GM12873 (cell line): ENCODE measurements around the gene CASKIN1.
A peak's percentile ranks its signal among the peaks of the same experiment; 100 is the strongest.

Experiments
- CTCF ChIP-seq: IDR thresholded peaks from 2 replicates; pipeline ENCODE4 v1.5.1; 2012; ENCODE audit warnings: low read depth, mild to moderate bottlenecking, moderate library complexity, low read length, control low read depth; ENCODE audit not compliant: insufficient read depth; ENCODE audit errors: missing control alignments

The CASKIN1 gene

DNA sequence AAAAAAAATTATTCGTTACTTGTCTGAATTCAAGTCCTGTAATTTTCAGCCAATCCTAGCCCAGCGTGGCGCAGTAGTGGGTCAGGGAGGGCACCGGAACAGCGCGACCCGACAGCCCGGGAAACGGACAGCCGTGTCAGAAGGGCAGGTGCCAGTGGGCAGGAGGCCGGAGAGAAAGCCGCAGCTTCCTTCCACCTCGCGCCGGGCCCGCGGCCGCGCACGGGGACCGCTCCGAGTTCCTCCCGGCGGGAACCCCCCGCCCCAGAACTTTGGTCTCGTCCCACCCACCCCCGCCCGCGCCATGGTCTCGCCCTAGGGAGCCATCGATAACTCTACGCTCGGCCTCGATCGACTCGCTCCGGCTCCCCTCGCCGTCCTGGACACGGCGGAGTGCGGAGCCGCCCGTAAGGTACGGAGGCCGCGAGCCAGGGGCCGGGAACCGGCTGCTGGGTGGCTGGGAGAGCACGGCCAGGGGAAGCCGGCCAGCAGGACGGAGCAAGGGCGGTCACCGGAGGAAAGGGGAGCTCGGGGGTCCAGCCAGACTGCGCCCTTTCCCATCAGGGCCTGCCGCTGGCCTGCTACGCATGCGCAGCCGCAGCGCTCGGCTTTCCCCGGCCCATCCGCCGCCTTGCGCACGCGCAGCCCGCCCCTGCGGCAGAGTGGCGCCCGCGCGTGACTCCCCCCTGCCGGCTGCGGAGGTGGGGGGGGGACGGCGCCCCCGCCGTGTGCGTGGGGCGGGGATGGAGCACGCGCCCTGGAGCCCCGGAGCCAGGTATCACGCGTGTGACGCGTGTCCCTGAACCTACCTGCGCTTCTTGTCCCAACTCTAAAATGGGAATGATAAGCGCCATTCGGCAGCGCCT is 8.9 kb upstream of the CASKIN1 start, which contains the start of gene MLST8:
TSS of gene MLST8 (plus strand) at position 351 of the 863 bp plus-strand sequence. CDS start 632 bp downstream, outside the sequence.
- TF ChIP-seq CTCF = peak; percentile 17

DNA sequence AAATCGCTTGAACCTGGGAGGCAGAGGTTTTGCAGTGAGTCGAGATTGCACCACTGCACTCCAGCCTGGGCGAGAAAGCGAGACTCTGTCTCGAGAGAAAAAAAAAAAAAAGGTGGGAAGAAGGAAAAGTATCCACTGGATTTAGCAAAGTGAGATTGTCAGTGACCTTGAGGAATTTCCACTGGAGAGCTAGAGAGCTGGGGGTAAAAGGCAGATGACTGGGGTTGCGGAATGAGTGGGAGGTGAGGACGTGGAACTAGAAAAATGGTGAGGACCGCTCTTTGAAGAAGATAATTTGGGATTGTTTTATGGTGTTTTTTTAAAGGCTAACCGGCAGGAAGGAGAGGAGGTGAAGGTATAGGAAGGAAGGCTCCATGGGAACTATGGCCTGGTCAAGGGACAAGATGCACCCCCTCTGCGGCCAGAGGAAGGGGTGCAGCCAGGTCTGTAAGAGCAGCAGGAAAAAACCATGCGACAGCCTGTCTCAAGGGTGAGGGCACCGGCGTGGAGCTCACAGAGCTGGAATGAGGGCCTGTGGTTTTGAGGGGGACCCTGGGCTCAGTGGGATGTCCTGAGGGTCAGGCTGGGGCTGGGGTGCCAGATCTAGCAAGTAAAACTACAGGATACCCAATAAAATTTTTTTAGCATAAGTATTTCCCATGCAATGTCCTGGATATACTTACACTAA is 8.2 kb upstream of the CASKIN1 start:
- TF ChIP-seq CTCF = no peak

- no peak for TF ChIP-seq CTCF
Measured at GRCh38 chr16:2200313-2200712, 3.9 kb upstream of the CASKIN1 start.

DNA sequence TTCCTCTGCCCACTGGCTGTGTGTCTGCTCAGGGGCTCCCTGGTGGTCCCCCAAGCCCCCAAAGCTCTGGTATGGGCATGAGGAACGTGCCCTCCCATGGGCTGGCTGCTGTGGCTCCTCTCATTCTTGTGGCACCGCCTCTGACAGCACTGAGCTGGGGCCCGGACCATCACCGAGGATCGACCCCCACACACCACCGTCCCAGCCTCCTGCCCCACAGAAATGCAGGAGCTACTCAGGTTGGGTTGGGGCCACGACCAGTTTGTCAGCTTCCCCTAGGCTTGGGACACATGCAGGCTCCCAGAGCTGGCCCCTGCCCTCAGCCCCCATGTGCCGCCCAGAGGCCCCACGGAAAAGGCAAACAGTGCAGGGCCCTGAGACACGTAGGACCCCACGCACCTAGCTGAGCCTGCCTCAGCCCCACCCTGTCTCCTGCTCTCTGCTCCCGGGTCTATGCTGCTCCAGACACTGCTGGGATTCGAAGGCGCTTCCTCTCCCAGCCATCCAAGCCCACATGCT is 3.3 kb upstream of the CASKIN1 start:
- TF ChIP-seq CTCF = no peak

DNA sequence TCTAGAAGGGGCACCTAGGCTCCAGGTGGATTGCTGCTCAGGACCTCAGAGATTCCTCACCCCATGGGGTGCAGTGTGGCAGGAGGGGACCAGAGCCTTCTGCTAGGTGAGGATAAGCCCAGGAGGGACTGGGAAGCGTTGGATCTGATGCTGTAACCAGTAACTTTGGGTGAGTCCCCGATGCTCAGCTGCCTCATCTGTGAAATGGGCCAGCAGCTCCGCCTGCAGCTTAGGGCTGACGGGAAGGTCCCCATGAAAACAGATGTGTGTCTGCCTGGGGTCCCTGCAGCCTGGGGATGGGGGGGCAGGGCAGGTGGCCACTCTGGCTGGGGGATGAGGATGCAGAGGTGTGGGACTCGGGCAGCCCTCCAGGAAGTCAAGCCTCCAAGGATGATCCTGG is 2.7 kb upstream of the CASKIN1 start:
- no peak for TF ChIP-seq CTCF

- TF ChIP-seq CTCF = no peak
Measured at GRCh38 chr16:2198283-2198682, 1.9 kb upstream of the CASKIN1 start.

GRCh38 chr16:2197765-2198164 is 1.4 kb upstream of the CASKIN1 start:
- TF ChIP-seq CTCF = no peak
